Breast epithelium (tissue), 3 donors: ENCODE data around the gene C8G.

Experiments
- POLR2AphosphoS5 ChIP-seq, 3 donors: sonication (generic); formaldehyde crosslinking; IDR thresholded peaks; one replicate each; pipeline ENCODE4 v1.6.1; 2017; ENCODE audit warnings: antibody characterized with exemption in 3 of 3
- TF ChIP-seq, protein P1 (sequence below), 3 donors: fragments of 450-650 bp; IDR thresholded peaks; one replicate each; pipeline ENCODE4 v1.5.1; 2016 to 2017; ENCODE audit warnings: antibody characterized with exemption in 3 of 3, mild to moderate bottlenecking in 3 of 3, moderate library complexity in 3 of 3

DNA sequence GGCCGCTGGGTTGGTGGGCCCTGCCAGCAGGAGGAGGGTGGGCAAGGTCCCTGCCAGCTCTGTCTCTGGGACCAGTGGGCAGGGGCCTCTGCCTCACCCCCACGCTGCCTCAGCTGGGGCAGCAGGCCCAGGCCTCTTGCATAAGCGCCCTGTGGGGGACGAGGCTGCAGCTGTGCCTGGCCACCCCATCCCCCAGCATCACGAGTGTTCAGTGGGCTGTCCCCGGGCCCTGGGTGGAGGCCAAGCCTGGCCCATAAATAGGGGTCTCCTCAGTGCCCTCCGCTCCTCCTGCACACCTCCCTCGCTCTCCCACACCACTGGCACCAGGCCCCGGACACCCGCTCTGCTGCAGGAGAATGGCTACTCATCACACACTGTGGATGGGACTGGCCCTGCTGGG is 32.2 kb downstream of the C8G start, which contains the start of gene PTGDS:
- no peak for TF ChIP-seq POLR2AphosphoS5 (IDR thresholded peaks at IDR 0.05)
- TF ChIP-seq, protein P1, sequence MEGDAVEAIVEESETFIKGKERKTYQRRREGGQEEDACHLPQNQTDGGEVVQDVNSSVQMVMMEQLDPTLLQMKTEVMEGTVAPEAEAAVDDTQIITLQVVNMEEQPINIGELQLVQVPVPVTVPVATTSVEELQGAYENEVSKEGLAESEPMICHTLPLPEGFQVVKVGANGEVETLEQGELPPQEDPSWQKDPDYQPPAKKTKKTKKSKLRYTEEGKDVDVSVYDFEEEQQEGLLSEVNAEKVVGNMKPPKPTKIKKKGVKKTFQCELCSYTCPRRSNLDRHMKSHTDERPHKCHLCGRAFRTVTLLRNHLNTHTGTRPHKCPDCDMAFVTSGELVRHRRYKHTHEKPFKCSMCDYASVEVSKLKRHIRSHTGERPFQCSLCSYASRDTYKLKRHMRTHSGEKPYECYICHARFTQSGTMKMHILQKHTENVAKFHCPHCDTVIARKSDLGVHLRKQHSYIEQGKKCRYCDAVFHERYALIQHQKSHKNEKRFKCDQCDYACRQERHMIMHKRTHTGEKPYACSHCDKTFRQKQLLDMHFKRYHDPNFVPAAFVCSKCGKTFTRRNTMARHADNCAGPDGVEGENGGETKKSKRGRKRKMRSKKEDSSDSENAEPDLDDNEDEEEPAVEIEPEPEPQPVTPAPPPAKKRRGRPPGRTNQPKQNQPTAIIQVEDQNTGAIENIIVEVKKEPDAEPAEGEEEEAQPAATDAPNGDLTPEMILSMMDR (IDR thresholded peaks at IDR 0.05), result no peak
